Psoas muscle (tissue), 8 donors: ENCODE results near the gene EMILIN2. TPM values are rescaled to one million over a fixed set of nuclear protein-coding genes. Genes with fewer than 3 reads are reported as not detected.

Experiments
- ATAC-seq, 4 donors: fragments of 200-7000 bp; cut with Tn5 transposase; one replicate each; pipeline ENCODE4 v1.9.1; 2020; ENCODE audit warnings: moderate library complexity in 3 of 4, mild to moderate bottlenecking in 2 of 4
- DNase-seq, 2 donors: peaks; one replicate each; pipeline ENCODE4 v3.0.0-alpha.2; 2020
- H3K27ac ChIP-seq: fragments of 200-600 bp; one replicate; pipeline ENCODE4 v1.8.0; 2022
- H3K27me3 ChIP-seq, 3 donors: fragments of 200-600 bp in 1 of 3; one replicate each; pipeline versions ENCODE4 v1.6.1 to v1.8.0; 2013 to 2022; ENCODE audit warnings: low read length in 2 of 3, mild to moderate bottlenecking in 2 of 3, moderate library complexity in 1 of 3; ENCODE audit not compliant: insufficient read depth in 3 of 3
- H3K36me3 ChIP-seq, 2 donors: fragments of 200-600 bp in 1 of 2; one replicate each; pipeline versions ENCODE4 v1.6.1 to v1.8.0; 2013 to 2022; ENCODE audit warnings: low read depth in 1 of 2, mild to moderate bottlenecking in 1 of 2, moderate library complexity in 1 of 2; ENCODE audit not compliant: insufficient read depth in 1 of 2
- H3K4me1 ChIP-seq: fragments of 200-600 bp; one replicate; pipeline ENCODE4 v1.8.0; 2022
- H3K4me3 ChIP-seq: fragments of 200-600 bp; one replicate; pipeline ENCODE4 v1.8.0; 2022; ENCODE audit warnings: mild to moderate bottlenecking
- H3K9me3 ChIP-seq: fragments of 200-600 bp; one replicate; pipeline ENCODE4 v1.8.0; 2022
- CTCF ChIP-seq: fragments of 200-600 bp; IDR thresholded peaks from one replicate; pipeline ENCODE4 v1.8.0; 2022; ENCODE audit warnings: antibody characterized with exemption
- WGBS, 3 donors: extraction: QIAGEN DNeasy Blood & Tissue Kit; methylation state at CpG; one replicate each; pipeline versions ENCODE4 v1.1.6 to v1.1.7; 2013; 5-methylcytosine and 5-hydroxymethylcytosine counted together
- intact Hi-C, 2 donors: fragments of 100-400 bp; cut with DNase I; formaldehyde crosslinking; loops; one replicate each; pipeline versions ENCODE4 v1.11.0 to v1.14.2; 2022
- polyA plus RNA-seq, 3 donors: library from polyadenylated mRNA; stranded (reverse); fragments of 200-250 nt; gene quantifications; one replicate each; pipeline ENCODE4 v1.2.3, GENCODE V29; 2013
- total RNA-seq, 4 donors: library from RNA; stranded (reverse); fragmentation: NEBNext Ultra II Directional in 2 of 4; extraction: Animal tissue kit (Norgen Biotek cat#: 25700) in 2 of 4; gene quantifications; one replicate each; pipeline versions ENCODE4 v1.2.1 to v1.2.4, GENCODE V29; 2021 to 2023
- donor health status: healthy with polysubstance abuse.
- donor health status: DM: no; HTN: no; CAD: no; lungs with moderate emphysema.
- donor health status: Bipolar disorder and iron deficiency.
- donor health status: healthy.
- donor health status: DM: yes; HTN: yes; CAD: no.
- donor health status: DM: no; HTN: no; CAD: no.
- donor health status: DM: no; HTN: no; CAD: no.
- donor health status: DM: yes; HTN: yes; CAD: no.

Gene EMILIN2
- total and polyA plus RNA-seq, 7 donors, result 0.65 to 2.9 (median 2.2) TPM

GRCh38 chr18:2878656-2879330 lies 32.0 kb downstream of the EMILIN2 start:
- Histone ChIP-seq H3K27ac (no peak overlapping the region), H3K27me3 (no peaks in the 10 kb centered on the region), H3K9me3 (no peaks in the 10 kb centered on the region), H3K36me3 (no peaks in the 10 kb centered on the region), H3K4me1 (no peaks in the 10 kb centered on the region), H3K4me3 (no peak overlapping the region)
- WGBS, 3 donors, result 75 to 78% (median 76%) methylated on average over 15 of the region's 15 CpGs
- ATAC-seq (no peak), DNase-seq (no peak)
- intact Hi-C loops, result no loop called here
- TF ChIP-seq CTCF, result no peak

GRCh38 chr18:2879889-2880288 lies 33.1 kb downstream of the EMILIN2 start:
- no peak overlapping the region for H3K4me3 ChIP-seq
- TF ChIP-seq CTCF, result no peak
- no peaks in the 10 kb centered on the region for H3K4me1 ChIP-seq
- WGBS, 3 donors, result 78 to 80% (median 79%) methylated on average over 4 of the region's 4 CpGs
- H3K36me3 ChIP-seq, result no peaks in the 10 kb centered on the region
- H3K27me3 ChIP-seq, result no peaks in the 10 kb centered on the region
- no peaks in the 10 kb centered on the region for H3K9me3 ChIP-seq
- ATAC-seq (no peak), DNase-seq (no peak)
- no peak overlapping the region for H3K27ac ChIP-seq
- intact Hi-C loops, result no loop called here

- no peaks in the 10 kb centered on the region for H3K36me3 ChIP-seq
- no peak for TF ChIP-seq CTCF
- H3K27ac ChIP-seq, result no peak overlapping the region
- DNase-seq (no peak), ATAC-seq (no peak)
- no peaks in the 10 kb centered on the region for H3K27me3 ChIP-seq
- H3K4me1 ChIP-seq, result no peaks in the 10 kb centered on the region
- WGBS, 3 donors, result 57 to 63% (median 61%) methylated on average over 16 to 17 of the region's 17 CpGs
- no peaks in the 10 kb centered on the region for H3K9me3 ChIP-seq
- intact Hi-C loops, result no loop called here
- no peak overlapping the region for H3K4me3 ChIP-seq
Measured at GRCh38 chr18:2880473-2880872, 33.7 kb downstream of the EMILIN2 start.

GRCh38 chr18:2881088-2881839 lies 34.5 kb downstream of the EMILIN2 start:
- Histone ChIP-seq H3K4me1 (no peaks in the 10 kb centered on the region), H3K27me3 (no peaks in the 10 kb centered on the region), H3K36me3 (no peaks in the 10 kb centered on the region), H3K9me3 (no peaks in the 10 kb centered on the region), H3K27ac (no peak overlapping the region), H3K4me3 (no peak overlapping the region)
- intact Hi-C loops, result no loop called here
- DNase-seq (peak; percentile 75 to 82), ATAC-seq (peak; percentile 19 to 76 (median 36))
- 42 to 60% (median 47%) methylated on average over 16 of the region's 16 CpGs for WGBS, 3 donors
- no peak for TF ChIP-seq CTCF
